MM.1S (cell line): ENCODE data around the gene EPPIN.

Experiments used
- EZH2 ChIP-seq: fragments of 300-600 bp; sonication (generic); optimal IDR thresholded peaks from 2 replicates; pipeline ENCODE3; 2017; ENCODE audit warnings: low read depth, mild to moderate bottlenecking, antibody characterized with exemption, low read length, mixed read lengths
- TF ChIP-seq, protein P1 (sequence below): fragments of 300-600 bp; sonication (generic); IDR thresholded peaks from 2 replicates; pipeline ENCODE4 v1.5.1; 2016; ENCODE audit warnings: antibody characterized with exemption, low read length, mixed read lengths

DNA sequence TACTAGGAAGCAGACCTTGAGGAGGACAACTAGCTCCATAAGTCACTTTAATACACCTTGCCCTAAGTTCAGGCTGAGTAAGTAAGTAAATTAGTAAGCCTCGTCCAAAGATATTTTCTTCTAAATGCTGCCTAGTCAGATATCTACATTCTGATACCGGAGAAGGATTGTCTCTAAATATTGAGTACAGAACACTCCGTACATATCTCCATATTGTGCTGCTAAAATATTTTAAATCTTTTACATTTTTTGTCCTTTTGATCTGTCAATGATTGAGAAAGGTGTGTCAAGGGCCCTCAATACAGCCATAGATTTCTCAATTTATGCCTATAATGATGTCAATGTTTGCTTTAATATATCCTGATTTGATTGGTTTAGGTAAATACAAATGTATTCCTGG is 28.7 kb upstream of the EPPIN start:
- TF ChIP-seq, protein P1, sequence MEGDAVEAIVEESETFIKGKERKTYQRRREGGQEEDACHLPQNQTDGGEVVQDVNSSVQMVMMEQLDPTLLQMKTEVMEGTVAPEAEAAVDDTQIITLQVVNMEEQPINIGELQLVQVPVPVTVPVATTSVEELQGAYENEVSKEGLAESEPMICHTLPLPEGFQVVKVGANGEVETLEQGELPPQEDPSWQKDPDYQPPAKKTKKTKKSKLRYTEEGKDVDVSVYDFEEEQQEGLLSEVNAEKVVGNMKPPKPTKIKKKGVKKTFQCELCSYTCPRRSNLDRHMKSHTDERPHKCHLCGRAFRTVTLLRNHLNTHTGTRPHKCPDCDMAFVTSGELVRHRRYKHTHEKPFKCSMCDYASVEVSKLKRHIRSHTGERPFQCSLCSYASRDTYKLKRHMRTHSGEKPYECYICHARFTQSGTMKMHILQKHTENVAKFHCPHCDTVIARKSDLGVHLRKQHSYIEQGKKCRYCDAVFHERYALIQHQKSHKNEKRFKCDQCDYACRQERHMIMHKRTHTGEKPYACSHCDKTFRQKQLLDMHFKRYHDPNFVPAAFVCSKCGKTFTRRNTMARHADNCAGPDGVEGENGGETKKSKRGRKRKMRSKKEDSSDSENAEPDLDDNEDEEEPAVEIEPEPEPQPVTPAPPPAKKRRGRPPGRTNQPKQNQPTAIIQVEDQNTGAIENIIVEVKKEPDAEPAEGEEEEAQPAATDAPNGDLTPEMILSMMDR, result no peak
- TF ChIP-seq EZH2, result no peak
